ENCODE measurements around the gene ALDH1A1. TPM values are rescaled to one million over a fixed set of nuclear protein-coding genes. Genes with fewer than 3 reads are reported as not detected.

ALDH1A1 gene
- total RNA-seq, 1 donor from 2014 or later, result not detected

GRCh38 chr9:72955571-72955970 is 2.7 kb upstream of the ALDH1A1 start:
- no peak for DNase-seq (ENCODE audit: low spot score)
- no peak overlapping the region for H2AFZ ChIP-seq (replicated peaks)
- Mint-ChIP-seq H3K4me1 (peaks cover 5% of the 10 kb centered on the region), H3K27me3 (ENCODE audit: insufficient read depth, low read depth) (no peaks in the 10 kb centered on the region), H3K36me3 (no peaks in the 10 kb centered on the region), H3K9me3 (no peaks in the 10 kb centered on the region), H3K4me3 (no peak overlapping the region), H3K27ac (no peak overlapping the region)
- no peak overlapping the region for H3K9ac ChIP-seq
- H4K20me1 ChIP-seq (ENCODE audit: low read depth), result no peaks in the 10 kb centered on the region
- no peaks in the 10 kb centered on the region for H3K27me3 ChIP-seq
- H3K4me3 ChIP-seq, result no peak overlapping the region
- H3K9me3 ChIP-seq (ENCODE audit: low read depth), result no peaks in the 10 kb centered on the region
- H3K27ac ChIP-seq, result no peak overlapping the region
- TF ChIP-seq EZH2 (IDR thresholded peaks at IDR 0.05) (no peak), EZH2phosphoT487 (IDR thresholded peaks at IDR 0.05) (no peak)
- TF ChIP-seq, protein P1, sequence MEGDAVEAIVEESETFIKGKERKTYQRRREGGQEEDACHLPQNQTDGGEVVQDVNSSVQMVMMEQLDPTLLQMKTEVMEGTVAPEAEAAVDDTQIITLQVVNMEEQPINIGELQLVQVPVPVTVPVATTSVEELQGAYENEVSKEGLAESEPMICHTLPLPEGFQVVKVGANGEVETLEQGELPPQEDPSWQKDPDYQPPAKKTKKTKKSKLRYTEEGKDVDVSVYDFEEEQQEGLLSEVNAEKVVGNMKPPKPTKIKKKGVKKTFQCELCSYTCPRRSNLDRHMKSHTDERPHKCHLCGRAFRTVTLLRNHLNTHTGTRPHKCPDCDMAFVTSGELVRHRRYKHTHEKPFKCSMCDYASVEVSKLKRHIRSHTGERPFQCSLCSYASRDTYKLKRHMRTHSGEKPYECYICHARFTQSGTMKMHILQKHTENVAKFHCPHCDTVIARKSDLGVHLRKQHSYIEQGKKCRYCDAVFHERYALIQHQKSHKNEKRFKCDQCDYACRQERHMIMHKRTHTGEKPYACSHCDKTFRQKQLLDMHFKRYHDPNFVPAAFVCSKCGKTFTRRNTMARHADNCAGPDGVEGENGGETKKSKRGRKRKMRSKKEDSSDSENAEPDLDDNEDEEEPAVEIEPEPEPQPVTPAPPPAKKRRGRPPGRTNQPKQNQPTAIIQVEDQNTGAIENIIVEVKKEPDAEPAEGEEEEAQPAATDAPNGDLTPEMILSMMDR (IDR thresholded peaks at IDR 0.05), result no peak
- no peaks in the 10 kb centered on the region for H3K36me3 ChIP-seq
- no peaks in the 10 kb centered on the region for H3K79me2 ChIP-seq (ENCODE audit: low read depth)
- H3F3A ChIP-seq (ENCODE audit: low read depth), result no peaks in the 10 kb centered on the region
- no peaks in the 10 kb centered on the region for H3K4me1 ChIP-seq
- no peak overlapping the region for H3K4me2 ChIP-seq

DNA sequence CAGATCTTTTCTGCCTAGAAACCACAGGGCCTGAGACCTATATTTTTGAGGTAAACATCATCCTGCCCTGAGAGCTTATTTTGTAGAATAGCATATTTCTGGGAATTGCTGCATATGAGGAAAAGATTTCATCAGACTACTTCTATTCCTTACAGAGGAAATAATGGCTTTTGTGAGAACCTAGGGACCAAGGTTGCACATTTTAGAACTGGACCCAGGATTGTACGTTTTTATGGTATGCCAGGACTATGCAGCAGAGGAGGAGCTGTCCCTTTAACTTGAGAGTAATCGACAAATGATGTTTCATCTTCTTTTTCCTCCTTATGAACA is 2.2 kb upstream of the ALDH1A1 start:
- no peak overlapping the region for H3K4me2 ChIP-seq
- H3K36me3 Mint-ChIP-seq, result no peaks in the 10 kb centered on the region
- H3K27ac ChIP-seq, result no peak overlapping the region
- H3K36me3 ChIP-seq, result no peaks in the 10 kb centered on the region
- H3K9me3 ChIP-seq (ENCODE audit: low read depth), result no peaks in the 10 kb centered on the region
- H3K79me2 ChIP-seq (ENCODE audit: low read depth), result no peaks in the 10 kb centered on the region
- TF ChIP-seq EZH2phosphoT487 (IDR thresholded peaks at IDR 0.05), result no peak
- no peak for TF ChIP-seq EZH2 (IDR thresholded peaks at IDR 0.05)
- TF ChIP-seq, protein P1 (IDR thresholded peaks at IDR 0.05), result no peak
- no peak overlapping the region for H3K9ac ChIP-seq
- H4K20me1 ChIP-seq (ENCODE audit: low read depth), result no peaks in the 10 kb centered on the region
- peaks cover 5% of the 10 kb centered on the region for H3K4me1 Mint-ChIP-seq
- no peaks in the 10 kb centered on the region for H3K27me3 ChIP-seq
- H3K27ac Mint-ChIP-seq, result no peak overlapping the region
- no peak for DNase-seq (ENCODE audit: low spot score)
- no peaks in the 10 kb centered on the region for H3K4me1 ChIP-seq
- no peak overlapping the region for H3K4me3 ChIP-seq
- H3K9me3 Mint-ChIP-seq, result no peaks in the 10 kb centered on the region
- H2AFZ ChIP-seq (replicated peaks), result no peak overlapping the region
- H3F3A ChIP-seq (ENCODE audit: low read depth), result no peaks in the 10 kb centered on the region
- H3K27me3 Mint-ChIP-seq (ENCODE audit: insufficient read depth, low read depth), result no peaks in the 10 kb centered on the region
- H3K4me3 Mint-ChIP-seq, result no peak overlapping the region

- Mint-ChIP-seq H3K4me3 (no peak overlapping the region), H3K36me3 (no peaks in the 10 kb centered on the region), H3K27ac (no peak overlapping the region), H3K4me1 (peaks cover 5% of the 10 kb centered on the region), H3K27me3 (ENCODE audit: insufficient read depth, low read depth) (no peaks in the 10 kb centered on the region), H3K9me3 (no peaks in the 10 kb centered on the region)
- H4K20me1 ChIP-seq (ENCODE audit: low read depth), result no peaks in the 10 kb centered on the region
- TF ChIP-seq EZH2 (IDR thresholded peaks at IDR 0.05), result no peak
- no peak overlapping the region for H3K9ac ChIP-seq
- H3K27me3 ChIP-seq, result no peaks in the 10 kb centered on the region
- H3K4me2 ChIP-seq, result no peak overlapping the region
- no peaks in the 10 kb centered on the region for H3K9me3 ChIP-seq (ENCODE audit: low read depth)
- no peaks in the 10 kb centered on the region for H3K79me2 ChIP-seq (ENCODE audit: low read depth)
- H3F3A ChIP-seq (ENCODE audit: low read depth), result no peaks in the 10 kb centered on the region
- H2AFZ ChIP-seq (replicated peaks), result no peak overlapping the region
- DNase-seq (ENCODE audit: low spot score), result no peak
- no peaks in the 10 kb centered on the region for H3K4me1 ChIP-seq
- H3K27ac ChIP-seq, result no peak overlapping the region
- H3K36me3 ChIP-seq, result no peaks in the 10 kb centered on the region
- H3K4me3 ChIP-seq, result no peak overlapping the region
Observed at GRCh38 chr9:72954431-72955125, 1.7 kb upstream of the ALDH1A1 start.

DNA sequence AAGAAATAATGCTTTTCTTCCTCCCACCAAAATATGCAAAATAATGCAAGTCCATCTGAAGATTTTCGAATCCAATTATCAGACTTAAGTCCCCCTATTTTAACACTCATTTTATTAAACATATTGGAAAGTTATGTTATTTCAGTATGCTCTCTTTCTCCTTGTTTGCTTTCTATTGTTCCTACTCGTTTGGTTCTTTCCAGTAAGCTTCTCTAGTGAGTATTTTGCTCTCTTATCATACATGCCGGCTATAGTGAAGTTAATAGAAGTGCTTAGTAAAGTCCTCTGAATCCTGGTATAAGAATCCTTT is 517 bp downstream of the ALDH1A1 start:
- H3K4me3 Mint-ChIP-seq, result no peak overlapping the region
- Histone ChIP-seq H3K4me2 (no peak overlapping the region), H3K4me1 (no peaks in the 10 kb centered on the region), H3K9me3 (ENCODE audit: low read depth) (no peaks in the 10 kb centered on the region), H3F3A (ENCODE audit: low read depth) (no peaks in the 10 kb centered on the region), H2AFZ (replicated peaks) (peak overlapping the region; percentile 7), H3K36me3 (no peaks in the 10 kb centered on the region), H3K27ac (no peak overlapping the region), H3K79me2 (ENCODE audit: low read depth) (no peaks in the 10 kb centered on the region), H3K27me3 (no peaks in the 10 kb centered on the region), H3K4me3 (no peak overlapping the region), H3K9ac (no peak overlapping the region), H4K20me1 (ENCODE audit: low read depth) (no peaks in the 10 kb centered on the region)
- H3K27me3 Mint-ChIP-seq (ENCODE audit: insufficient read depth, low read depth), result no peaks in the 10 kb centered on the region
- no peak overlapping the region for H3K27ac Mint-ChIP-seq
- no peak for DNase-seq (ENCODE audit: low spot score)
- no peaks in the 10 kb centered on the region for H3K36me3 Mint-ChIP-seq
- TF ChIP-seq EZH2phosphoT487 (IDR thresholded peaks at IDR 0.05) (no peak), EZH2 (IDR thresholded peaks at IDR 0.05) (no peak)
- TF ChIP-seq, protein P1 (IDR thresholded peaks at IDR 0.05), result no peak
- H3K9me3 Mint-ChIP-seq, result no peaks in the 10 kb centered on the region
- peaks cover 5% of the 10 kb centered on the region for H3K4me1 Mint-ChIP-seq

All from neural progenitor cell (in vitro differentiated cells).